ENCODE data around the gene PLCXD3. TPM values are rescaled to one million over a fixed set of nuclear protein-coding genes. Genes with fewer than 3 reads are reported as not detected.

PLCXD3 gene
- 1.1 and 1.2 TPM in 2 replicates for total RNA-seq
- long read RNA-seq, full-length matches to known transcripts = 4 of 5 reads
- long read RNA-seq, partial matches to known transcripts = 0 of 5 reads
- long read RNA-seq, other reads (novel, unspliced or antisense) = 1 of 5 reads

DNA sequence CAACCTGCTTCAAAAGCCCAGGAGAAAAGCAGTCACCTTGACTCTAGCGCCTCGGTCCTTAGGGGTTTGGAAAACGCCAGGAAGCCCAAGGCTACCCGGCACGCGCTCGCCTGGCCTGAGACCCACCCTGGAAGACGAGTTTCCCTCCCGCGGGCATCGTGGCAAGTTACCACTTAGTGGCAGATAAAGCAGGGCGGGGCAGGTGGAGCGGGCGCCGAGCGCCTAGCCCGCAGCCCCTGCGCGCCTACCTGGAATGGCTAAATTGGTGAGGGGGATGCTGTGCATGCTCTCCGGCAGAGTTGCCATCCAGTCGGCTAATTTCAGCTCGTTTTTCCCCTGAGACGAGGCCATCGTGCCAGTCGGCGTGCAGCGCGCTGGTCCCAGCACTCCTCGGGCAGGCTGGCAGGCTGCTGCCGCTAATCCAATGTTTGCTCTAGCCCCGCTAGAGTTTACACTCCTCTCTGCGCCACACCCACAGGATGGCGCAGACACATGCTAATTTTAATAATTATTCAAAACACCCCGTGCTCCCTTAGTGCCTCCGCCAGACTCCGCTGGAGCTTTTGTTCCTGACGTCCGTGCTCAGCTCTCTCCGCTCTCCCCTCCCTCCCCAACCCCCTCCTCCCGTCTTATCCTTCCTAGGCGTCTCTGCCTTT, at the start of gene PLCXD3:
PLCXD3 (minus strand) TSS at position 426 of the 656 bp plus-strand sequence; CDS start at position 351, 75 bp downstream.
- no peaks in the 10 kb centered on the region for H3K9me3 Mint-ChIP-seq (ENCODE audit: low read depth)
- H3K27ac Mint-ChIP-seq = peak within 1 kb of the TSS; percentile 5
- peak; percentile 11 for DNase-seq (ENCODE audit: low spot score, unreplicated experiment)
- peak within 1 kb of the TSS; percentile 69 for H3K4me3 Mint-ChIP-seq (ENCODE audit: low read depth)
- no peak for TF ChIP-seq CTCF (IDR thresholded peaks at IDR 0.05; ENCODE audit: unreplicated experiment)
- H3K36me3 Mint-ChIP-seq (ENCODE audit: insufficient read depth) = no peaks in the 10 kb centered on the region
- H3K27me3 Mint-ChIP-seq = peaks cover 40% of the 10 kb centered on the region
- H3K4me1 Mint-ChIP-seq (ENCODE audit: low read depth) = peaks cover 12% of the 10 kb centered on the region

- Mint-ChIP-seq H3K4me3 (ENCODE audit: low read depth) (no peak overlapping the region), H3K9me3 (ENCODE audit: low read depth) (peaks cover 5% of the 10 kb centered on the region), H3K36me3 (ENCODE audit: insufficient read depth) (no peaks in the 10 kb centered on the region), H3K4me1 (ENCODE audit: low read depth) (no peaks in the 10 kb centered on the region), H3K27ac (no peak overlapping the region), H3K27me3 (no peaks in the 10 kb centered on the region)
- no peak for TF ChIP-seq CTCF (IDR thresholded peaks at IDR 0.05; ENCODE audit: unreplicated experiment)
- DNase-seq (ENCODE audit: low spot score, unreplicated experiment) = no peak
Observed at GRCh38 chr5:41559184-41559583, 48.8 kb upstream of the PLCXD3 start.

DNA sequence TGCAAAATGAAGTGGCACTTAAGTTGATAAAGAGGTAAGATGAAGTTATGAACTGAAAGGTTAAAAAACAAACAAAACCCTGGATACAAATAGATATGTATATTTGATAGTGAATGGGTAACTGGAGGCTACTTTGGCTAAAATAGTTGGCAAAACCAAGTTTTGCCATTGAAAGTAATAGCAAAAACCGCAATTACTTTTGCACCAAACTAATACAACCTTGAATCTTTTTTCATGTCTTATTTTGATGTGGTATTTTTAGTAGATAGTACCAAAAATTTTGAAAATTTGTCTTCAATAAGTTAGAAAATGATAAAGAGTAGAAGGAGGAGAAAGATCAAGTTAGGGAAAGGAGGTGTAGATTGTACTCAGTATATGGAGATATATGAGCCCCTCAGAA, 47.9 kb upstream of the PLCXD3 start:
- no peaks in the 10 kb centered on the region for H3K9me3 Mint-ChIP-seq (ENCODE audit: low read depth)
- DNase-seq (ENCODE audit: low spot score, unreplicated experiment) = no peak
- H3K4me3 Mint-ChIP-seq (ENCODE audit: low read depth) = no peak overlapping the region
- H3K27ac Mint-ChIP-seq = no peak overlapping the region
- no peaks in the 10 kb centered on the region for H3K4me1 Mint-ChIP-seq (ENCODE audit: low read depth)
- no peak for TF ChIP-seq CTCF (IDR thresholded peaks at IDR 0.05; ENCODE audit: unreplicated experiment)
- H3K27me3 Mint-ChIP-seq = no peaks in the 10 kb centered on the region
- H3K36me3 Mint-ChIP-seq (ENCODE audit: insufficient read depth) = no peaks in the 10 kb centered on the region

GRCh38 chr5:41547991-41548390, 37.6 kb upstream of the PLCXD3 start:
- Mint-ChIP-seq H3K27me3 (no peaks in the 10 kb centered on the region), H3K36me3 (ENCODE audit: insufficient read depth) (no peaks in the 10 kb centered on the region), H3K27ac (no peak overlapping the region), H3K4me1 (ENCODE audit: low read depth) (peaks cover 2% of the 10 kb centered on the region), H3K4me3 (ENCODE audit: low read depth) (no peak overlapping the region), H3K9me3 (ENCODE audit: low read depth) (peaks cover 13% of the 10 kb centered on the region)
- TF ChIP-seq CTCF (IDR thresholded peaks at IDR 0.05; ENCODE audit: unreplicated experiment) = no peak
- DNase-seq (ENCODE audit: low spot score, unreplicated experiment) = no peak

DNA sequence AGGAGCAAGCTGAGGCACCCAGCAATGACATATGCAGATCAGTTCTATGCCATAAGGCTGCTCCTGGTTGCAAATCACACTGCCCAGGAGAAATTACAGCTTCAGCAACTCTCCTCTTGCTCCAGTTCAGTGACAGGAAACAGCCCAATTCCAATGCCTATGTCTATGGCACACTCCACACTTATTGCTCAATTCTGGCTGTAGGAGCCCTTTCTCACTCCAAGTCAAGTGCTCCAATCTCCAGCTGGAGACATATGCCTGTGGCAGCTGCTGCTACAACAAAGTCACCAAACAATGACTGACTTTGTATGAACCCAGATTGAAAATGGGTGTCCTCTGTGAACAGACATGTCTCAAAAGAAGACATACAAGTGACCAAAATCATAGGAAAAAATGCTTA, 31.8 kb upstream of the PLCXD3 start:
- no peak for DNase-seq (ENCODE audit: low spot score, unreplicated experiment)
- Mint-ChIP-seq H3K36me3 (ENCODE audit: insufficient read depth) (no peaks in the 10 kb centered on the region), H3K9me3 (ENCODE audit: low read depth) (no peaks in the 10 kb centered on the region), H3K4me1 (ENCODE audit: low read depth) (no peaks in the 10 kb centered on the region), H3K27me3 (no peaks in the 10 kb centered on the region), H3K27ac (no peak overlapping the region), H3K4me3 (ENCODE audit: low read depth) (no peak overlapping the region)
- TF ChIP-seq CTCF (IDR thresholded peaks at IDR 0.05; ENCODE audit: unreplicated experiment) = no peak

Measured in progenitor cell of endocrine pancreas (in vitro differentiated cells).